Ishikawa (cell line): ENCODE data around the gene EIF4G2.

Experiments
- EGR1 ChIP-seq: IDR thresholded peaks from 2 replicates; pipeline ENCODE4 v1.6.1; 2012
- EP300 ChIP-seq: IDR thresholded peaks from 2 replicates; pipeline ENCODE4 v1.6.1; 2012; ENCODE audit warnings: borderline replicate concordance
- RAD21 ChIP-seq: IDR thresholded peaks from 2 replicates; pipeline ENCODE4 v1.6.1; 2012; ENCODE audit warnings: low read depth
- REST ChIP-seq: IDR thresholded peaks from 2 replicates; pipeline ENCODE4 v1.6.1; 2012; ENCODE audit warnings: low read depth, mild to moderate bottlenecking
- TAF1 ChIP-seq: IDR thresholded peaks from 2 replicates; pipeline ENCODE4 v1.6.1; 2012; ENCODE audit warnings: low read depth, mild to moderate bottlenecking
- TCF12 ChIP-seq: IDR thresholded peaks from 2 replicates; pipeline ENCODE4 v1.6.1; 2012; ENCODE audit warnings: low read depth
- ZBTB7A ChIP-seq: IDR thresholded peaks from 2 replicates; pipeline ENCODE4 v1.6.1; 2012; ENCODE audit warnings: low read depth
- TF ChIP-seq, protein P1 (sequence below): IDR thresholded peaks from 2 replicates; pipeline ENCODE4 v1.6.1; 2012

DNA sequence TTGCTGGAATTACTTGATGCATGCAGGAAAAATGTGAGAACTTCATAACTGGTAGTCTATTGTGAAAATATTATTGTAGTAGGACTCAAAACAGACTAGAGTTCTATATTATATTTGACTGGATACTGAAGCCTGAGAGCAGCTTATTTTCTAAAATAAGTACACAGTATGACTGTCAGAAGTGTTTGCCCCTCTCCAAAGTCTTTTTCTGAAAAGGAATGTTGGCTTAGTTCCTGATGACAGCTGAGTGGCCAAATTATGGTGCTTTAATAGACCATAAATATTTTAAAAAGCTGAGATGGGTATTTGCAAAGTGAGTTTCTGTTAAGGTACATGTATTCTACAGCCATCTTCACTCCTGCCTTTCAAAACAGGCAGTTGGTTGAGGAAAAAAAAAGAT, 36.1 kb upstream of the EIF4G2 start:
- no peak for TF ChIP-seq RAD21
- no peak for TF ChIP-seq TCF12
- TF ChIP-seq EP300 = no peak
- TF ChIP-seq REST = no peak
- TF ChIP-seq EGR1 = no peak
- TF ChIP-seq ZBTB7A = no peak
- TF ChIP-seq, protein P1, sequence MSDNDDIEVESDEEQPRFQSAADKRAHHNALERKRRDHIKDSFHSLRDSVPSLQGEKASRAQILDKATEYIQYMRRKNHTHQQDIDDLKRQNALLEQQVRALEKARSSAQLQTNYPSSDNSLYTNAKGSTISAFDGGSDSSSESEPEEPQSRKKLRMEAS = no peak
- no peak for TF ChIP-seq TAF1
